CD4-positive, alpha-beta T cell treated with Interleukin-1 beta for 1 hour (primary cell): ENCODE measurements around the gene SMLR1.

Experiments used
- DNase-seq, 2 donors: peaks; one replicate each; pipeline ENCODE4 v3.0.0-alpha.2; 2020 to 2022

The SMLR1 gene

GRCh38 chr6:130825772-130826441 lies 1.3 kb upstream of the SMLR1 start:
- DNase-seq, result no peak

- DNase-seq, result no peak
These were observed 562 bp upstream of the SMLR1 start for GRCh38 chr6:130826442-130827246.

- DNase-seq, result no peak
These were observed 2.2 kb downstream of the SMLR1 start for GRCh38 chr6:130829333-130829910.

GRCh38 chr6:130831607-130832006 lies 4.4 kb downstream of the SMLR1 start:
- no peak for DNase-seq

GRCh38 chr6:130833569-130833968 lies 6.4 kb downstream of the SMLR1 start:
- DNase-seq, result no peak

- no peak for DNase-seq
These were observed 7.5 kb downstream of the SMLR1 start for GRCh38 chr6:130834482-130835251.

GRCh38 chr6:130836055-130836640 lies 8.9 kb downstream of the SMLR1 start:
- DNase-seq, result no peak

- no peak for DNase-seq
These were observed 9.9 kb downstream of the SMLR1 start for GRCh38 chr6:130837067-130837466.

GRCh38 chr6:130838250-130838860 lies 11.1 kb downstream of the SMLR1 start:
- no peak for DNase-seq

GRCh38 chr6:130838951-130839350 lies 11.7 kb downstream of the SMLR1 start:
- DNase-seq, result no peak

GRCh38 chr6:130839379-130839778 lies 12.2 kb downstream of the SMLR1 start:
- no peak for DNase-seq

- DNase-seq, result no peak
These were observed 12.8 kb downstream of the SMLR1 start for GRCh38 chr6:130840050-130840449.

GRCh38 chr6:130841128-130841728 lies 14.0 kb downstream of the SMLR1 start:
- no peak for DNase-seq

GRCh38 chr6:130843575-130844320 lies 16.5 kb downstream of the SMLR1 start:
- DNase-seq, result peak in 1 of 2 donors; percentile 71

- DNase-seq, result no peak
These were observed 19.3 kb downstream of the SMLR1 start for GRCh38 chr6:130846501-130846900.

- DNase-seq, result no peak
These were observed 20.1 kb downstream of the SMLR1 start for GRCh38 chr6:130847001-130847910.

GRCh38 chr6:130848945-130849344 lies 21.7 kb downstream of the SMLR1 start:
- peak; percentile 31 to 32 for DNase-seq

- no peak for DNase-seq
These were observed 22.4 kb downstream of the SMLR1 start for GRCh38 chr6:130849594-130849993.

- no peak for DNase-seq
These were observed 23.8 kb downstream of the SMLR1 start for GRCh38 chr6:130851026-130851425.
